Cardiac fibroblast (primary cell): ENCODE results near the gene CHRNA5.

Experiments
- DNase-seq, 2 donors: peaks; one replicate each; pipeline versions ENCODE4 v3.0.0 to v3.0.0-alpha.2; 2010; ENCODE audit warnings: low read depth in 2 of 2
- H3K4me3 ChIP-seq, 2 donors: replicated peaks in 1 of 2; 1 replicate in 1 of 2; 2 replicates in 1 of 2; pipeline ENCODE4 v1.5.1; 2011; ENCODE audit warnings: low read depth in 2 of 2, low read length in 2 of 2, mild to moderate bottlenecking in 2 of 2, moderate library complexity in 1 of 2
- TF ChIP-seq, protein P1 (sequence below): IDR thresholded peaks from one replicate; pipeline ENCODE4 v1.5.1; 2011; ENCODE audit warnings: low read depth, mild to moderate bottlenecking, low read length, inconsistent platforms

The CHRNA5 gene

GRCh38 chr15:78629716-78630065 is 64.4 kb downstream of the CHRNA5 start:
- TF ChIP-seq, protein P1, sequence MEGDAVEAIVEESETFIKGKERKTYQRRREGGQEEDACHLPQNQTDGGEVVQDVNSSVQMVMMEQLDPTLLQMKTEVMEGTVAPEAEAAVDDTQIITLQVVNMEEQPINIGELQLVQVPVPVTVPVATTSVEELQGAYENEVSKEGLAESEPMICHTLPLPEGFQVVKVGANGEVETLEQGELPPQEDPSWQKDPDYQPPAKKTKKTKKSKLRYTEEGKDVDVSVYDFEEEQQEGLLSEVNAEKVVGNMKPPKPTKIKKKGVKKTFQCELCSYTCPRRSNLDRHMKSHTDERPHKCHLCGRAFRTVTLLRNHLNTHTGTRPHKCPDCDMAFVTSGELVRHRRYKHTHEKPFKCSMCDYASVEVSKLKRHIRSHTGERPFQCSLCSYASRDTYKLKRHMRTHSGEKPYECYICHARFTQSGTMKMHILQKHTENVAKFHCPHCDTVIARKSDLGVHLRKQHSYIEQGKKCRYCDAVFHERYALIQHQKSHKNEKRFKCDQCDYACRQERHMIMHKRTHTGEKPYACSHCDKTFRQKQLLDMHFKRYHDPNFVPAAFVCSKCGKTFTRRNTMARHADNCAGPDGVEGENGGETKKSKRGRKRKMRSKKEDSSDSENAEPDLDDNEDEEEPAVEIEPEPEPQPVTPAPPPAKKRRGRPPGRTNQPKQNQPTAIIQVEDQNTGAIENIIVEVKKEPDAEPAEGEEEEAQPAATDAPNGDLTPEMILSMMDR: no peak
- DNase-seq: no peak
- no peak overlapping the region for H3K4me3 ChIP-seq

DNA sequence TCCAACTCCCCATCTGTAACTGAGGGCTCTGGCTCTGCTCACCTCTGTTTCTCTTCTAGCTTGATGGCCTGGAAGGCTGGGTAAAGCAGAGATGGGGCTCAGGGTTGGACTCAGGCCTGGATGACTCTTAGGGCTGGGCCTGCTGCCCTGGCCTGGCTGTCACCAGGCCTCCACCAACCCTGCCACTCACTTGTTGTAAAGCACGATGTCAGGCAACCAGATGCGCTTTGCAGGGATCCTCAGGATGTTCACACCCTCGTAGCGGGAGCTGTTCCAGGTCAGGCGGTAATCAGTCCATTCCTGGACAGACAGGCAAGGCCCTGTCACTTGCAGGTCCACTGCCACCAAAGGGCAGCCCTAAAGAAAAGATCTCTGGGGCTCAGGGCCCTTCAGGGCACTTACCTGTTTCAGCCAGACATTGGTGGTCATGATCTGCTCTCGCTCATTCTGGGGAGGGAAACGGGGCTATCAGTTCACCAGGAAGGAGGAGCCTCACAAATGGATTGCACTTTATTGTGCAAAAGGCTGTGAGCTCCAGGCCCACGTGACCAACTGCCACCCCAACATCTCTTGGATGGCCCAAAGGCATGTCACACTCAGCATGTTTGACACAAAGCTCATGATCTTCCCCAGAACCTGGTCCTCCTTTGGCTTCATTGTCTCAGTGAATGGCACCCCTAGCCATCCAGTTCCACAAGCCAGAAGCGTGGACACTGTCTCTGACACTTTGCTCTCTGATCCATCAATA is 65.7 kb downstream of the CHRNA5 start:
- TF ChIP-seq, protein P1: no peak
- no peak overlapping the region for H3K4me3 ChIP-seq
- no peak for DNase-seq

- TF ChIP-seq, protein P1: no peak
- DNase-seq: no peak
- no peak overlapping the region for H3K4me3 ChIP-seq
Observed at GRCh38 chr15:78633348-78633747, 68.0 kb downstream of the CHRNA5 start.

DNA sequence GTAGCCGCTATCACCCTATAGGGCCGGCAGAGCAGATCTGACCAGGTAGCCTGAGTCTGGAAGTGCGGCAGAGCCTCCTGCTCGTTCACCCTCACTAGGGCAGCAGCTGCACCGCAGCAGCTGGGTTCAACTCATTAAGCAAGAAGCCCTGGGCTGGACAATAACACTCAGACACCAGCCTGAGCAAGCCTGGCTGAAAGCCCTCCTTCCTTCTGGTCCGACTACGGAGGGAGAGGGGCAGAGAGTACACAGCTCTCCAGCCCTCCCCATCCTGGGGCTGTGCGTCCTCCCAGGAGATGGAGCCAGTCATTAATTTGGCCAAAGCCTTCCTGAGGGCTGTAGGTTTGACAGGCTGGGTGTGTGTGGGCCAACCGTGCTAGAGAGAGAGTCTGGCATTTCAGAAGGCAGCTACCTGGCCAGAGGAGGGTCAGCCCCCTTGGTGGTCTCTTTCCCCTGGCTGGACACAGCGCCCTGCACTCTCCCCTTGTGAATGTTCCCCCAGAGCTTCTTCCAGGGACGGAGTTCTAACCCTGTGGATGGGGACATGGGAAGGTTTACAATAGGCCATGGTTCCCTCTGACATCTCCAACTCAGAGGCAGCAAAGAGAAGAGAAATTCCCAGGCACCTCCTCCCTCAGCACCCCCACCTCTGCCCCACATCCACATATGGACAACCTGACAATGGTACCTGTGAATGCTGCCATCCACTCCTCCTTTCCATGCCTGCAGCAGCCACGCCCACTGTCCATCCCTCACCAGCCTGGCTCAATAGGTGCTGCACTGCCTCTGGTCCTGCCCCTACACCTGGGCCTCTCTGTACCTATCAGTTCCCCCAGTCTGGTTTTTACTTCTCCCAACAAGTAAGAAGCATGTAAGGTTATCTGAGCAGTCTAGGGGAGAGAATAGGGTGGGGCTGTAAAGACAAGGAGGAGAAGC is 69.2 kb downstream of the CHRNA5 start:
- TF ChIP-seq, protein P1: no peak
- no peak for DNase-seq
- no peak overlapping the region for H3K4me3 ChIP-seq

- TF ChIP-seq, protein P1: no peak
- DNase-seq: no peak
- H3K4me3 ChIP-seq: no peak overlapping the region
Observed at GRCh38 chr15:78635346-78635745, 70.0 kb downstream of the CHRNA5 start.

DNA sequence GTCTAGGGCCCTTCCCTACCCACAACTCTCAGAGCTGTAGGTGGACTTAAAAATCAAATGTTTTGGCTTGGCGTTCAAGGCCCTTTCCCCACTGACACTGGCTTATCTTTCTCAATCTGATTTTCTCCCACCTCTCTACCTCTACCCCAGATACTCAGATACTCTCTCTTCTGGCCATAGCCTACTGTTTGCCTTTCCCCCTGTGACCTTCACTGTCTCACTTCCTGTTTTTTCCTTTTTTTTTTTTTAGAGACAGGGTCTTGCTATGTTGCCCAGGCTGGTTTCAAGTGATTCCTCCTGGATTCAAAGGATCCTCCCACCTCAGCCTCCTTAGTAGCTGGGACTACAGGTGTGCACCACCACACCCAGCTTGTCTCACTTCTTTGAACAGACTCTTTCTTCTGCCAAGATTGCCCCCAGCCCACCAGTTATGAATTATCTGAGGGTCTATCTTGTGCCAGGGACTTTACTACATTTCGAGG is 71.1 kb downstream of the CHRNA5 start:
- TF ChIP-seq, protein P1: no peak
- no peak overlapping the region for H3K4me3 ChIP-seq
- no peak for DNase-seq
